Esophagus (tissue), 2 donors: ENCODE results near the gene KCNH6. TPM values are rescaled to one million over a fixed set of nuclear protein-coding genes. Genes with fewer than 3 reads are reported as not detected.

Source experiments
- H3K27ac ChIP-seq, 2 donors: one replicate each; pipeline ENCODE4 v1.5.1; 2013; ENCODE audit warnings: low read depth in 2 of 2, mild to moderate bottlenecking in 2 of 2, inconsistent platforms in 1 of 2, low read length in 1 of 2, moderate library complexity in 1 of 2
- H3K27me3 ChIP-seq, 2 donors: one replicate each; pipeline ENCODE4 v1.6.1; 2013; ENCODE audit warnings: low read length in 2 of 2, control low read depth in 1 of 2, mild to moderate bottlenecking in 1 of 2; ENCODE audit not compliant: insufficient read depth in 2 of 2, control insufficient read depth in 1 of 2
- H3K36me3 ChIP-seq, 2 donors: one replicate each; pipeline ENCODE4 v1.6.1; 2013; ENCODE audit warnings: low read length in 1 of 2; ENCODE audit not compliant: control insufficient read depth in 2 of 2, insufficient read depth in 2 of 2
- H3K4me1 ChIP-seq, 2 donors: one replicate each; pipeline ENCODE4 v1.6.1; 2013; ENCODE audit warnings: low read length in 1 of 2; ENCODE audit not compliant: control insufficient read depth in 2 of 2, insufficient read depth in 2 of 2
- H3K4me3 ChIP-seq, 2 donors: one replicate each; pipeline ENCODE4 v1.5.1; 2013; ENCODE audit warnings: low read length in 2 of 2, mild to moderate bottlenecking in 2 of 2, low read depth in 1 of 2, moderate library complexity in 1 of 2
- H3K9me3 ChIP-seq, 2 donors: one replicate each; pipeline ENCODE4 v1.6.1; 2013; ENCODE audit warnings: mild to moderate bottlenecking in 2 of 2, low read depth in 1 of 2, low read length in 1 of 2, moderate library complexity in 1 of 2; ENCODE audit not compliant: control insufficient read depth in 2 of 2, insufficient read depth in 1 of 2
- WGBS, 2 donors: extraction: QIAGEN DNeasy Blood & Tissue Kit; methylation state at CpG; one replicate each; pipeline ENCODE4 v1.1.7; 2013; 5-methylcytosine and 5-hydroxymethylcytosine counted together
- polyA plus RNA-seq, 2 donors: library from polyadenylated mRNA; stranded (reverse); fragments of 200-250 nt; gene quantifications; one replicate each; pipeline ENCODE4 v1.2.3, GENCODE V29; 2013
- donor health status: healthy with polysubstance abuse.
- donor health status: Bipolar disorder and iron deficiency.

KCNH6 gene
- polyA plus RNA-seq, 2 donors: 0.04 TPM; not detected in 1

GRCh38 chr17:63517825-63518534, 5.2 kb upstream of the KCNH6 start:
- Histone ChIP-seq H3K27me3 (no peaks in the 10 kb centered on the region), H3K27ac (no peak overlapping the region), H3K4me3 (no peak overlapping the region), H3K4me1 (peaks cover 0 to 2% of the 10 kb centered on the region in 2 donors), H3K9me3 (no peaks in the 10 kb centered on the region), H3K36me3 (no peaks in the 10 kb centered on the region)
- WGBS, 2 donors: 70 to 76% methylated on average over 8 of the region's 8 CpGs

- no peak overlapping the region for H3K4me3 ChIP-seq
- WGBS, 2 donors: 77 to 81% methylated on average over 1 of the region's 1 CpG
- no peaks in the 10 kb centered on the region for H3K36me3 ChIP-seq
- H3K27me3 ChIP-seq: no peaks in the 10 kb centered on the region
- peaks cover 0 to 2% of the 10 kb centered on the region in 2 donors for H3K4me1 ChIP-seq
- no peak overlapping the region for H3K27ac ChIP-seq
- no peaks in the 10 kb centered on the region for H3K9me3 ChIP-seq
Measured at GRCh38 chr17:63519116-63519881, 3.9 kb upstream of the KCNH6 start.

- Histone ChIP-seq H3K27me3 (no peaks in the 10 kb centered on the region), H3K36me3 (no peaks in the 10 kb centered on the region), H3K9me3 (no peaks in the 10 kb centered on the region), H3K4me1 (peaks cover 0 to 2% of the 10 kb centered on the region in 2 donors), H3K27ac (no peak overlapping the region), H3K4me3 (no peak overlapping the region)
- WGBS, 2 donors: 31 to 47% methylated on average over 5 of the region's 5 CpGs
Measured at GRCh38 chr17:63519972-63520882, 2.9 kb upstream of the KCNH6 start.

DNA sequence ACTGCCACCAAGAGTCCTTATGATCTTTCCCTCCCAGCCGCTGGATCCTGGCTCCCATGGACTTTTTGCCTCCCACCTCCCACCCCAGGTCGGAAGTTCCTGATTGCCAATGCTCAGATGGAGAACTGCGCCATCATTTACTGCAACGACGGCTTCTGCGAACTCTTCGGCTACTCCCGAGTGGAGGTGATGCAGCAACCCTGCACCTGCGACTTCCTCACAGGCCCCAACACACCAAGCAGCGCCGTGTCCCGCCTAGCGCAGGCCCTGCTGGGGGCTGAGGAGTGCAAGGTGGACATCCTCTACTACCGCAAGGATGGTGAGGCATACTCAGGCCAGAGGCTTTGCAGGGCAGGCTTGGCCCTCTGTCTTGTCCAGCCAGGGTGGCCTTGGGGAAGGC, 893 bp downstream of the KCNH6 start:
- no peaks in the 10 kb centered on the region for H3K4me1 ChIP-seq
- no peaks in the 10 kb centered on the region for H3K9me3 ChIP-seq
- no peak overlapping the region for H3K27ac ChIP-seq
- no peaks in the 10 kb centered on the region for H3K27me3 ChIP-seq
- H3K36me3 ChIP-seq: no peaks in the 10 kb centered on the region
- no peak overlapping the region for H3K4me3 ChIP-seq
- 90 to 92% methylated on average over 14 of the region's 14 CpGs for WGBS, 2 donors

- H3K4me1 ChIP-seq: no peaks in the 10 kb centered on the region
- no peaks in the 10 kb centered on the region for H3K27me3 ChIP-seq
- no peaks in the 10 kb centered on the region for H3K36me3 ChIP-seq
- H3K27ac ChIP-seq: no peak overlapping the region
- WGBS, 2 donors: 55 to 57% methylated on average over 6 of the region's 6 CpGs
- H3K4me3 ChIP-seq: no peak overlapping the region
- no peaks in the 10 kb centered on the region for H3K9me3 ChIP-seq
Measured at GRCh38 chr17:63525190-63525946, 2.2 kb downstream of the KCNH6 start.

GRCh38 chr17:63526861-63527260, 3.7 kb downstream of the KCNH6 start:
- Histone ChIP-seq H3K4me3 (no peak overlapping the region), H3K27me3 (no peaks in the 10 kb centered on the region), H3K4me1 (no peaks in the 10 kb centered on the region), H3K9me3 (no peaks in the 10 kb centered on the region), H3K27ac (no peak overlapping the region), H3K36me3 (no peaks in the 10 kb centered on the region)
- WGBS, 2 donors: 68 to 74% methylated on average over 5 of the region's 5 CpGs

DNA sequence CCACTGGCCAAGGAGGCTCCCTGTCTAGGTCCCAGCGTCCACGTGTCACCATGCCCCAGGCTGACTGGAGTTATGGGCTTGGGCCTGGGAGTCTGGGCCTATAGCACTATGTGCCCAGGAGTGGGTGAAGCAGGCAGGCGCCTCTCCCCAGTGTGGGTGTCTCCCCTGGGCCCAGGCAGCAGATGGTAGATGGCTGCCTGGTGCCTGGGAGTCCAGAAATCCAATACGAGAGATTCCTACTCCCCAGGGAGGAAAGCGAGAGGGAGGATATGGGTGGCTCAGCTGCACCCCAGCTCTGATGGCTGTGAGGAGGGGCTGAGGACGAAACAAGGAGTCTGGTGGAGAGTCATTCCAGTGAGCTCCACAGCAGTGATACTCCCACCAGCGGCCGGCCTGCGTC, 5.0 kb downstream of the KCNH6 start:
- H3K4me3 ChIP-seq: no peak overlapping the region
- H3K27ac ChIP-seq: no peak overlapping the region
- H3K27me3 ChIP-seq: no peaks in the 10 kb centered on the region
- no peaks in the 10 kb centered on the region for H3K36me3 ChIP-seq
- H3K9me3 ChIP-seq: no peaks in the 10 kb centered on the region
- H3K4me1 ChIP-seq: no peaks in the 10 kb centered on the region
- 82 to 87% methylated on average over 9 of the region's 9 CpGs for WGBS, 2 donors

GRCh38 chr17:63529711-63530556, 6.8 kb downstream of the KCNH6 start:
- Histone ChIP-seq H3K27ac (no peak overlapping the region), H3K36me3 (no peaks in the 10 kb centered on the region), H3K4me1 (no peaks in the 10 kb centered on the region), H3K27me3 (no peaks in the 10 kb centered on the region), H3K9me3 (no peaks in the 10 kb centered on the region), H3K4me3 (no peak overlapping the region)
- WGBS, 2 donors: 82% methylated on average over 26 of the region's 26 CpGs
